Measurements from ENCODE around the gene TXNIP.
A peak's percentile ranks its signal among the peaks of the same experiment; 100 is the strongest.

TXNIP gene

GRCh38 chr1:145961425-145962156, 34.8 kb downstream of the TXNIP start:
- DNase-seq = peak; percentile 47

- no peak for DNase-seq
Measured at GRCh38 chr1:145961109-145961424, 35.3 kb downstream of the TXNIP start.

- peak; percentile 45 for DNase-seq
Measured at GRCh38 chr1:145960468-145961108, 35.8 kb downstream of the TXNIP start.

DNA sequence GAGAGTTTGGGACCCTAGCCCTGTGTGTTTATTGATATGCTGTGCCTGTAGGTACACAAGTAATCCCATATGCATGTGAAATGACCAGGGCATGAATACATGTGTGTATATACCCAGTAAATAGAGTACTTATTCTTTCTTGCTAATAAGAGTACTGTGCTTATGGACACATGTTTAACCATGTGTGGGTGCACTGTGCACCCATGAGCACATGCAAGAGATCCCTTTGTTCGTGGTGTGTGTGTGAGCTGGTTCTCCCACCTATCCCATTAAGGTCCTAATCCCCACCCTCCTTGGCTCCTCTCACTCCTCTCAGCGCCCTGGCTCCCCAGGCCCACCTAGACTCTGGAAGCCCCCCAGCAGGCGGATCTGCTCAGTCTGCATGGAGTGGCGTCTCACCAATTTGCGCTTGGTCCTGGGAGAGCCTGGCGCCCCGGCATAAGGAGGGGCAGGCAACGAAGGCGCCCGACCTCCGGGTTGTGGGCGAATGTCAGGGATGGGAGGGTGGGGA, 36.4 kb downstream of the TXNIP start:
- DNase-seq = no peak

GRCh38 chr1:145959333-145959732, 37.0 kb downstream of the TXNIP start:
- DNase-seq = no peak

DNA sequence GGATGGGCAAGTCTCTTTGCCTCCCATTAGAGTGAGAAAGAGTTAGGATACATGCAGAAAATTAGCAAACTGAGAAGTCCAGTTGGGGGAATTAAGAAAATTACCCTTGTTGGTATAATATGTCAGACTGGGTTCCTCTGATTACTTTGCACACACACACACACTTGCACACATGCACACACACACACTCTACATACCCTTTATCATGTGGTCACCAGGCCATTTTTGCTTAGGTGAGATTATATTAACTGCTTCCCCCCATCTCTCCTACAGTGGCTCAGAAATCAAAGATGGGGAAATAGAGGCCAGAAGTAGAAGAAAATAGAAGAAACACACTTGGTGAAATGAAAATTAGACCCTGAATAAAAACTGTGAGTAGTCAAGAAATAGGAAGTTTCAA, 37.6 kb downstream of the TXNIP start:
- no peak for DNase-seq

GRCh38 chr1:145957443-145958319, 38.7 kb downstream of the TXNIP start, which contains the start of gene LIX1L:
Gene LIX1L (minus strand): TSS chr1:145958017. CDS start chr1:145957927, 90 bp downstream.
- DNase-seq = peak; percentile 92

DNA sequence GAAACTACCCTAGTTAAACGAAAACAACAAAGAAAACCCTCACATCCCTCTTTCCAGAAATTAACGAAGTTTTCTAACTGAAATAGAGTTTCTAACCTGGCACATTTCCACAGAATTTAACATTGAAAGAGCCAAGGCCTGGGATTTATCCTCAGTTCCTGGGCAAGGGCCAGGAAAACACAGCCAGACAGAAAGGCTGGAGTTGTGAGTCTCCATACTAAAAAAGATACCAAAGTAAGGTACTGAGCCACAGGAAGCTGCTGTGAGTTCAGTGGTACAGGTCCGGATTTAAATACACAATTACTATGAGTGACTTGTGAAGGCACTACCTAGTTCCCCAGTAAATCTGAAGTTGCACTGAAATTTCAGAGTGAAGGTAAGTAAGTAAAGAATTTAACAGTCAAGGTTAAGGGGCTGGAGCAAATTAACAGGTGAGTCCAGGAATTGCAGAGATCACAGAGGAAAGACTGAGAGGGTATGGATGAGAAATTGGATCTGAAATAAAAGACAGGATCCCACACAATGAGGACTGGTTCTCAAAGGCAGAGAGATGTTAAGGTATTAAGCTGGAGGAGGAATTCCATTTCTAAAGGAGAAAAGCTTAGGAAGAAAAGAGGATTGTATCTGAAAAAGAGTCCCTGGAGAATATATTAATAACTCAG, 39.5 kb downstream of the TXNIP start:
- DNase-seq = no peak

DNA sequence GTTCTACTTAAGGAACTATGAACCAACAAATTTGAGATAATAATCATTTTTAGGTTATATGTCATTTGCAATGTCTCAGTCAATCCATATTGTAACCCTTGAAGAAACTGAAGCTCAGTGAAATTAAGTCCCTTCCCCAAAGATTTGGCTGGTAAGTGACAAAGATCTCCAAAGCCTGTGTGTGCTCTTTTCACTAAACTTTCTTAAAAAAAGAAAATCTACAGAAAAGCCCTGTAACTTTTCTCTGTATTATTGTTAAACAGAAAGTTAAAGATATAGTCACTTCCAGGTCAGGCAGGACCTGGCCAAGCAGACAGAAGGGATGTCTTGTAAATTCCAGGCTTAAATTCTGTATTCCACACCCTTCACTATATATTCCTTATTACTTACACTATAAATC, 40.0 kb downstream of the TXNIP start:
- no peak for DNase-seq

GRCh38 chr1:145955436-145955835, 40.9 kb downstream of the TXNIP start:
- no peak for DNase-seq

DNA sequence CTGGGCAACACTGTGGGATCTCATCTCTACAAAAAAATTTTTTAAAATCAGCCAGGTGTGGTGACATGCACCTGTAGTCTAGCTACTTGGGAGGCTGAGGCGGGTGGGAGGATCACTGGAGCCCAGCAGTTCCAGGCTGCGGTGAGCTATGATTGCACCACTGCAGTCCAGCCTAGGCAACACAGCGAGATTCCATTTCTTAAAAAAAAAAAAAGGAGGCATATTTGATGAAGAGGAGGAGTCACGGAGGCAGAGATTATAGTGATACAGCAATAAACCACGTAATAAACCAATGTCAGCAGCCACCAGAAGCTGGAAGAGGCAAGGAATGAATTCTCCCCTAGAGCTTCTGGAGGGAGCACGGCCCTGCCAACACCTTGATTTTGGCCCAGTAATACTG, 42.5 kb downstream of the TXNIP start:
- no peak for DNase-seq

GRCh38 chr1:145952903-145953302, 43.5 kb downstream of the TXNIP start:
- DNase-seq = no peak

- no peak for DNase-seq
Measured at GRCh38 chr1:145951526-145951925, 44.9 kb downstream of the TXNIP start.

DNA sequence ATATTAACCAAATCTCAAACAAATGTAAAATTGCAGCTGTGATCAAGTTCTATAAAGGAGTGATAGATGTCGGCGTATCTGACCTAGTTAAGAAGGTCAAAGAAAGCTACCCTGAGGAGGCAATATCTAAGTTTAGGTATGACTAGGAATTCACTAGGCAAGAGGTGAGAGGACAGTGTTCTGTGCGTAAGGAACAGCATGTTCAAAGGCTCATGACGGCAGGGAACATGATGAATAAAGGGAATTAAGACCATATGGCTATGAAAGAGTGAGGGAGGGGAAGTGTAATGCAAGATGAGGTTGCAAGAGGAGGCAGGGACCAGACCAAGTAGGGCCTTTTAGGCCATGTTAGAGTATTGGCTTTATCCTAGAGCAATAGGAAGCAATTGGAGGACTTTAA, 47.2 kb downstream of the TXNIP start:
- no peak for DNase-seq

DNA sequence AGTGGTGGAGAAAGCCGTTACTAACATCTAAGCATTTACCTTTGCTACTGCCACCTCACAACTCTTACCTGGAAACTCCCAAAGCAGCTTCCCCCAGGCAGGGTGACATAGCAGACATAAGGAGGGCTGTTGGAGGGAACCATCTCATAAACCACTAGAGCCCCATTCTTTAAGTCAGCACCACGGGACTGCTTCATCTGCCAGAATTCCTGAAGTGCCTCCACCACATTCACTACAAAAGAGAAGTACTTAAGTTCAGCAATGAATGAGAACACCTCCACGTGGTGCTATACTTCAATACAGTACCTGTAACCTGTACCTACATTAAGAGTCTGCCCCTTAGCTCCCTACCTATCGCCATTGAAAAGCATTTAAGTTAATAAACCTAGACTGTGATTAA, 48.8 kb downstream of the TXNIP start:
- no peak for DNase-seq

DNA sequence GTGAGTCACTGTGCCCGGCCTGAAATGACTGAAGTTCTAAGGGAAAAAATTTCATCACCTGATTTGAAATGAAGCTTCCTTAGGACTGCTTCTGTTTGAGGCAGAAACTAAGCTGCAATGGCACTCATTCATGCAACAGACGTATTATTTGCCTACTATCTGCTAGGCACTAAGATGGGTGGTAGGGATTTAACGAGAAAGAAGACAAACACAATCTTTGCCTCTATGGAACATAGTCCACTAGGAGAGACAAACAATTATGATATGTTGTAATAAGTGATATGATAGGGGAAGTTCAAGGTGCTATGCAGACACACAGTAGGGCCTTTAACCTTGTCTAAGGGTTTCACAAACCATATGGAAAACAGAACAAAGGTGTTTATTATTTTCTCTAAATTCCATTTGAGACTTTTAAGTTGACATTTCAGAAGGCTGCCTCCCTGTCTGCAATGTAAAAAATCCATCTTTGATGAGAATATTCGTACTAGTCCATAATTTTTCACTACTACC, 49.8 kb downstream of the TXNIP start:
- DNase-seq = no peak

DNA sequence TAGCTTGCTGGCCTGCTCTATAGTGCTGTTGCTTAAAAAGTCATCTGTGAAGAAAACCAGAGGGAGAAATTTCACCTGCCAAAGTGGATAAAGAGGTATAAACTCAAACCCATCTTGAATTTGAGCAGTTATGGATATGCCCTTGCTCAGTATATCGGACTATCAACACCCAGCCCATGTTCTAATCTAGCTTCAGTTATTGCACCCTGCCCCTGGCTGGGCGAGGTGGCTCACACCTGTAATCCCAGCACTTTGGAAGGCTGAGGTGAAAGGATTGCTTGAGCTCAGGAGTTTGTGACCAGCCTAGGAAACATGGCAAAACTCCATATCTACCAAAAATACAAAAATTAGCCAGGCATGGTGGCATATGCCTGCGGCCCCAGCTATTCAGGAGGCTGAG, 51.8 kb downstream of the TXNIP start:
- no peak for DNase-seq

GRCh38 chr1:145942871-145943270, 53.5 kb downstream of the TXNIP start:
- no peak for DNase-seq
